HG03045 (cell line): ENCODE data around the gene LCE2A.

ENCODE experiments used
- ATAC-seq: cut with Tn5 transposase; IDR thresholded peaks from one replicate; pipeline ENCODE4 v1.9.1; 2021; ENCODE audit warnings: mild to moderate bottlenecking, moderate library complexity; ENCODE audit not compliant: unreplicated experiment

The LCE2A gene

GRCh38 chr1:152741656-152742055, 43.5 kb downstream of the LCE2A start:
- no peak for ATAC-seq

GRCh38 chr1:152743371-152744145, 45.4 kb downstream of the LCE2A start:
- no peak for ATAC-seq

- ATAC-seq, result no peak
These were observed 47.2 kb downstream of the LCE2A start for GRCh38 chr1:152745289-152745704.

- ATAC-seq, result no peak
These were observed 47.8 kb downstream of the LCE2A start for GRCh38 chr1:152745765-152746444.

GRCh38 chr1:152747831-152748230, 49.7 kb downstream of the LCE2A start:
- no peak for ATAC-seq
